ENCODE data around the gene SHROOM3.

The SHROOM3 gene

GRCh38 chr4:76571274-76571673 lies 136.2 kb downstream of the SHROOM3 start:
- DNase-seq = no peak

- DNase-seq = no peak
Measured at GRCh38 chr4:76572224-76572623, 137.2 kb downstream of the SHROOM3 start.

GRCh38 chr4:76576824-76577223 lies 141.8 kb downstream of the SHROOM3 start:
- DNase-seq = no peak

GRCh38 chr4:76578002-76578560 lies 143.1 kb downstream of the SHROOM3 start:
- DNase-seq = no peak

- DNase-seq = no peak
Measured at GRCh38 chr4:76579596-76580375, 144.8 kb downstream of the SHROOM3 start.

- DNase-seq = no peak
Measured at GRCh38 chr4:76581077-76581962, 146.3 kb downstream of the SHROOM3 start.

GRCh38 chr4:76582074-76582816 lies 147.2 kb downstream of the SHROOM3 start:
- DNase-seq = no peak

- no peak for DNase-seq
Measured at GRCh38 chr4:76582817-76583087, 147.7 kb downstream of the SHROOM3 start.

- no peak for DNase-seq
Measured at GRCh38 chr4:76584241-76585152, 149.5 kb downstream of the SHROOM3 start.

- DNase-seq = no peak
Measured at GRCh38 chr4:76585272-76585671, 150.2 kb downstream of the SHROOM3 start.

- DNase-seq = peak; percentile 78
Measured at GRCh38 chr4:76585897-76586360, 150.9 kb downstream of the SHROOM3 start.

- no peak for DNase-seq
Measured at GRCh38 chr4:76588274-76588673, 153.2 kb downstream of the SHROOM3 start.

- DNase-seq = peak; percentile 68
Measured at GRCh38 chr4:76589402-76589801, 154.4 kb downstream of the SHROOM3 start.

GRCh38 chr4:76589872-76590797 lies 155.1 kb downstream of the SHROOM3 start:
- peak; percentile 76 for DNase-seq

- no peak for DNase-seq
Measured at GRCh38 chr4:76590798-76591281, 155.8 kb downstream of the SHROOM3 start.

GRCh38 chr4:76591992-76592391 lies 157.0 kb downstream of the SHROOM3 start:
- no peak for DNase-seq

- DNase-seq = no peak
Measured at GRCh38 chr4:76592460-76592859, 157.4 kb downstream of the SHROOM3 start.

GRCh38 chr4:76594173-76594572 lies 159.1 kb downstream of the SHROOM3 start:
- DNase-seq = no peak

GRCh38 chr4:76595435-76595834 lies 160.4 kb downstream of the SHROOM3 start:
- no peak for DNase-seq

GRCh38 chr4:76596713-76597112 lies 161.7 kb downstream of the SHROOM3 start:
- DNase-seq = no peak
